ENCODE results near the gene NEK10.
"Not testable (repeated sequence)": the region's sequence is repeated elsewhere in the genome, so short reads cannot be mapped to it uniquely, and the experiment has no call there.

Gene NEK10

GRCh38 chr3:27368831-27369607, at the start of gene NEK10:
TSS of gene NEK10 (minus strand) at chr3:27369383. CDS start at chr3:27352882, 16,501 bp downstream.
- peak; percentile 95 for DNase-seq

- no peak for DNase-seq
Measured at GRCh38 chr3:27415202-27415601, 46.0 kb upstream of the NEK10 start.

GRCh38 chr3:27392950-27393679, 23.9 kb upstream of the NEK10 start:
- no peak for DNase-seq

- DNase-seq, result not testable (repeated sequence)
Measured at GRCh38 chr3:27392414-27392813, 23.2 kb upstream of the NEK10 start.

GRCh38 chr3:27391796-27392195, 22.6 kb upstream of the NEK10 start:
- no peak for DNase-seq

GRCh38 chr3:27387625-27388024, 18.4 kb upstream of the NEK10 start:
- no peak for DNase-seq

- no peak for DNase-seq
Measured at GRCh38 chr3:27385504-27385903, 16.3 kb upstream of the NEK10 start.

GRCh38 chr3:27384191-27384590, 15.0 kb upstream of the NEK10 start:
- DNase-seq, result no peak

GRCh38 chr3:27380433-27381357, 11.5 kb upstream of the NEK10 start:
- no peak for DNase-seq

GRCh38 chr3:27378331-27378730, 9.1 kb upstream of the NEK10 start:
- no peak for DNase-seq

GRCh38 chr3:27376109-27376772, 7.1 kb upstream of the NEK10 start:
- DNase-seq, result no peak

- DNase-seq, result no peak
Measured at GRCh38 chr3:27366062-27366591, 3.1 kb downstream of the NEK10 start.

- no peak for DNase-seq
Measured at GRCh38 chr3:27360113-27361078, 8.8 kb downstream of the NEK10 start.

- no peak for DNase-seq
Measured at GRCh38 chr3:27358372-27358771, 10.8 kb downstream of the NEK10 start.

GRCh38 chr3:27357665-27358258, 11.4 kb downstream of the NEK10 start:
- peak; percentile 33 for DNase-seq

GRCh38 chr3:27356976-27357375, 12.2 kb downstream of the NEK10 start:
- DNase-seq, result no peak

- no peak for DNase-seq
Measured at GRCh38 chr3:27354588-27355203, 14.5 kb downstream of the NEK10 start.

- DNase-seq, result no peak
Measured at GRCh38 chr3:27354161-27354560, 15.0 kb downstream of the NEK10 start.

- no peak for DNase-seq
Measured at GRCh38 chr3:27353221-27353620, 16.0 kb downstream of the NEK10 start.

GRCh38 chr3:27352047-27352446, 17.1 kb downstream of the NEK10 start:
- DNase-seq, result no peak
